CD4-positive, alpha-beta T cell (primary cell): ENCODE data around the gene C7orf57. TPM values are rescaled to one million over a fixed set of nuclear protein-coding genes. Genes with fewer than 3 reads are reported as not detected.
"Not testable (repeated sequence)": the region's sequence is repeated elsewhere in the genome, so short reads cannot be mapped to it uniquely, and the experiment has no call there.

ENCODE experiments used
- ATAC-seq: fragments of 200-7000 bp; cut with Tn5 transposase; one replicate; pipeline ENCODE4 v1.10.0; 2022; ENCODE audit warnings: mild to moderate bottlenecking; ENCODE audit not compliant: poor library complexity
- CTCF ChIA-PET: fragments of 350-600 bp; sonication (Branson Sonifier 250); formaldehyde crosslinking; loops from one replicate; lab custom pipeline; 2021; ENCODE audit warnings: antibody characterized with exemption, inconsistent platforms; lab: Charles Lee
- POLR2A ChIA-PET: fragments of 350-600 bp; sonication (Branson Sonifier 250); formaldehyde crosslinking; loops from one replicate; lab custom pipeline; 2021; ENCODE audit warnings: antibody characterized with exemption, inconsistent platforms; lab: Charles Lee
- DNase-seq, 14 experiments: peaks; one replicate each; pipeline ENCODE4 v3.0.0-alpha.2; 2013 to 2020; ENCODE audit warnings: mixed read lengths in 2 of 14
- H3K27ac ChIP-seq, 2 donors: one replicate each; pipeline versions ENCODE4 v1.5.1 to v1.7.0; 2013; ENCODE audit warnings: low read length in 2 of 2, low read depth in 1 of 2, mild to moderate bottlenecking in 1 of 2
- H3K27me3 ChIP-seq, 2 experiments: 1 replicate in 1 of 2; 2 replicates in 1 of 2; pipeline versions ENCODE4 v1.6.1 to v1.7.0; 2013; ENCODE audit warnings: low read length in 2 of 2, control low read depth in 1 of 2, mild to moderate bottlenecking in 1 of 2, moderate library complexity in 1 of 2; ENCODE audit not compliant: insufficient read depth in 2 of 2, control insufficient read depth in 1 of 2
- H3K36me3 ChIP-seq: one replicate; pipeline ENCODE4 v1.6.1; 2013; ENCODE audit warnings: low read length, control low read depth; ENCODE audit not compliant: insufficient read depth
- H3K4me1 ChIP-seq: one replicate; pipeline ENCODE4 v1.6.1; 2013; ENCODE audit warnings: low read length, control low read depth; ENCODE audit not compliant: insufficient read depth
- H3K4me3 ChIP-seq: one replicate; pipeline ENCODE4 v1.5.1; 2013; ENCODE audit warnings: mild to moderate bottlenecking, low read length, moderate library complexity
- H3K9me3 ChIP-seq, 2 experiments: 1 replicate in 1 of 2; 2 replicates in 1 of 2; pipeline versions ENCODE4 v1.6.1 to v1.7.0; 2013; ENCODE audit warnings: low read length in 2 of 2, mild to moderate bottlenecking in 2 of 2, control low read depth in 1 of 2, moderate library complexity in 1 of 2; ENCODE audit not compliant: control insufficient read depth in 1 of 2, insufficient read depth in 1 of 2
- H3K27ac Mint-ChIP-seq: one replicate; pipeline ENCODE4 v1.8.0; 2020; ENCODE audit warnings: mixed read lengths
- H3K27me3 Mint-ChIP-seq: one replicate; pipeline ENCODE4 v1.8.0; 2021; ENCODE audit warnings: mixed read lengths
- H3K36me3 Mint-ChIP-seq: one replicate; pipeline ENCODE4 v1.8.0; 2021; ENCODE audit warnings: low read depth, mixed read lengths
- H3K4me1 Mint-ChIP-seq: one replicate; pipeline ENCODE4 v1.8.0; 2021; ENCODE audit warnings: low read depth, mixed read lengths
- H3K4me3 Mint-ChIP-seq: one replicate; pipeline ENCODE4 v1.8.0; 2020; ENCODE audit warnings: mild to moderate bottlenecking, mixed read lengths
- H3K9me3 Mint-ChIP-seq: one replicate; pipeline ENCODE4 v1.8.0; 2020; ENCODE audit warnings: mixed read lengths
- intact Hi-C, 2 experiments: fragments of 100-400 bp; cut with DNase I in 1 of 2; cut with micrococcal nuclease in 1 of 2; formaldehyde crosslinking; loops; one replicate each; pipeline versions ENCODE4 v1.15.1 to v1.9.0; 2023 to 2025; cut with DNase I, micrococcal nuclease
- polyA plus RNA-seq, 2 donors: library from polyadenylated mRNA; unstranded; fragments of 120-200 nt; gene quantifications; one replicate each; pipeline ENCODE4 v1.2.1, GENCODE V29; 2013
- total RNA-seq, 174 experiments: library from RNA in 2 of 174; stranded (reverse) in 2 of 174; gene quantifications; one replicate each; pipeline ENCODE4 v1.2.3 and lab custom pipeline; 2021 to 2026
- TF ChIP-seq, protein P1 (sequence below): fragments of 200-600 bp; IDR thresholded peaks from one replicate; pipeline ENCODE4 v1.8.0; 2022; ENCODE audit warnings: antibody characterized with exemption, mild to moderate bottlenecking

Gene C7orf57
- under 1 TPM in 1 of 2 experiments, not detected in 1; 0.56 TPM for total RNA-seq
- 0.08 TPM for polyA plus RNA-seq (2013, experiment 1 of 2)
- polyA plus RNA-seq (2013, experiment 2 of 2) = 0.14 TPM
- 0 to 4.1 (median 0.77) reads per million in 172 experiments for total RNA-seq (lab: John Stamatoyannopoulos, UW)

DNA sequence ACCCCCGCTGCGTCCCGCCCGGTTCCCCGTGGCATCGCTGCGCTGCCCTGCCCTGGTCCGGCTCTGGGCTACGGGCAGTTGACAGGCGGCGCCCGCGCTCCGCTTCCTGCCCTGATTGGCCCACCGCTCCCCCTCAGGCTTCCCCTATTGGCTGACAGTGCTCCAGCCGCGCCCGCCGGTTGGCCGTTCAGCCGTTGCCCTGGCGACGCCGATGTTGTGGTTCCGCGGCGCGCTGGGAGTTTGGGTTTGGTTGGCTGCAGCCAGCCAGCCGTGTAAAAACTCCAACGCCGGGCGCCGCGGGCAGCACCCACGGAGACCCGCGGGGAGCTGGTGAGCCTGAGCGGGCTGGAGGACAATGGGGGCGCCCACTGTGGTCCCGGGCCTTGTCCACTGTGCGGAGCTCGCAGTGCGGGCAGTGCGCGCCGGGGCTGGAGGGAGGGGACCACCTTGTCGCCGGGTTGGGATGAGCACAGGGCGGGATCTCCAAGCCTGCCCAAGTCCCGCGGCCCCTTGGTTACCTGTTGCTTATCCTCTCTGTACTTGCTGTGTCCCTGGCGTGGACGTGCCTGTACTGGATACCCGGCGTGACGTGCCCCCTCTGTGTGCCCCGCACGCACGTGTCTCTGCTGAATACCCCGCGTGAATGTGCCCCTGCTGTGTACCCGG is at the start of gene C7orf57:
Gene C7orf57 (plus strand): TSS at position 243 of the 666 bp plus-strand sequence. CDS start 766 bp downstream, outside the sequence.
- Mint-ChIP-seq H3K36me3 (no peaks in the 10 kb centered on the region), H3K4me1 (peaks cover 13% of the 10 kb centered on the region), H3K27ac (no peak within 1 kb of the TSS), H3K4me3 (peak within 1 kb of the TSS; percentile 83), H3K9me3 (no peaks in the 10 kb centered on the region), H3K27me3 (peaks cover 57% of the 10 kb centered on the region)
- peak; percentile 96 for ATAC-seq
- Histone ChIP-seq H3K4me1 (peaks cover 15% of the 10 kb centered on the region), H3K4me3 (peak within 1 kb of the TSS; percentile 62), H3K9me3 (peaks cover 0 to 6% of the 10 kb centered on the region in 2 experiments), H3K36me3 (no peaks in the 10 kb centered on the region), H3K27me3 (peaks cover 3 to 13% of the 10 kb centered on the region in 2 experiments), H3K27ac (no peak within 1 kb of the TSS)
- intact Hi-C loops = loop anchor here (2.0 to 5.0 kb wide), 5 partner anchors 43 to 75 kb away; partner anchors contain the start of gene UPP1 (in 2 of the 2)
- DNase-seq = peak; percentile 75 to 92 (median 84)
- CTCF ChIA-PET = interaction anchor here (1.3 to 2.4 kb wide), 2 partner anchors 10 to 75 kb away, joined by 3 to 7 read pairs; no protein-coding TSS in a partner anchor
- POLR2A ChIA-PET = interaction anchor here (1.1 kb wide), 1 partner anchor 53 kb away, joined by 5 read pairs; the partner anchor contains the start of gene UPP1
- TF ChIP-seq, protein P1, sequence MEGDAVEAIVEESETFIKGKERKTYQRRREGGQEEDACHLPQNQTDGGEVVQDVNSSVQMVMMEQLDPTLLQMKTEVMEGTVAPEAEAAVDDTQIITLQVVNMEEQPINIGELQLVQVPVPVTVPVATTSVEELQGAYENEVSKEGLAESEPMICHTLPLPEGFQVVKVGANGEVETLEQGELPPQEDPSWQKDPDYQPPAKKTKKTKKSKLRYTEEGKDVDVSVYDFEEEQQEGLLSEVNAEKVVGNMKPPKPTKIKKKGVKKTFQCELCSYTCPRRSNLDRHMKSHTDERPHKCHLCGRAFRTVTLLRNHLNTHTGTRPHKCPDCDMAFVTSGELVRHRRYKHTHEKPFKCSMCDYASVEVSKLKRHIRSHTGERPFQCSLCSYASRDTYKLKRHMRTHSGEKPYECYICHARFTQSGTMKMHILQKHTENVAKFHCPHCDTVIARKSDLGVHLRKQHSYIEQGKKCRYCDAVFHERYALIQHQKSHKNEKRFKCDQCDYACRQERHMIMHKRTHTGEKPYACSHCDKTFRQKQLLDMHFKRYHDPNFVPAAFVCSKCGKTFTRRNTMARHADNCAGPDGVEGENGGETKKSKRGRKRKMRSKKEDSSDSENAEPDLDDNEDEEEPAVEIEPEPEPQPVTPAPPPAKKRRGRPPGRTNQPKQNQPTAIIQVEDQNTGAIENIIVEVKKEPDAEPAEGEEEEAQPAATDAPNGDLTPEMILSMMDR = peak; percentile 42

DNA sequence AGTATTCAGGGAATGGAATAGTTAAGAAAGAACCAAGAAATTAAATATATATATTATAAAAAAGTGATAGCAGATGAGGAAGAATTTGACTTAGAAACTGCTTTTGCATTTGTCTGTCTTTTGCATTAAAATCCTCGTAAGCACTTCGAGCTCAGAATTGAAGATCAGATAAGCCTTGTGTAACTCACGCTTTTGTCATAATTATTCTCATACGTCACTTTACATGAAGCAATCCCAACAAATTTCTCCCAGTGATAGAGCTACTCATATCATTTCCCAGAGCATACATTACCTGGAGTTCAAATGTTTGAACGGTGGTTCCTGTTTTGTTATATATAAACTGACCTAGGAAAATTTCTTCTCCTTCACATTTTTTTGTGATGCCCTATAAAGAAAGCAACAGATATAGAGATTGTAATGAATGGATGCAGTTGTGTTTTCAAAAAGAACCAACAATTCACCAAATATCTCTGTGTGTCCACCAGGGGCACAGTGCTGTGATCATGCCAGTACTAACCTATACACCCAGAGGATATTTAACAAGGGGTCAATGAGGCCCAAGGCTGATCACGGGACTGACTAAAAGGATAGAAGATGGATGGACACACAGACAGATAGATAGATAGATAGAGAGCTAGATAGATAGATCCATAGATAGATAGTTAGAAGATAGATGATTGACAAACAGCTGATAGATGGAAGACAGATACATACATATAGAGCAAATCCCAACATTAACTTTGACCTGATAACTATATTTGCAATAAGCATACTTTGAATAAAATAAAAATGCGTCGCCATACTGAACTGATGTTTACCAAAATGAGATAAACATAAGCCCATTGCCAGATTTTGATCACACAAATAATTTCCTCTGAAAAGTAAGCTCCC is 46.6 kb upstream of the C7orf57 start:
- no peak for ATAC-seq
- no peaks in the 10 kb centered on the region for H3K27me3 ChIP-seq
- no peak overlapping the region for H3K27ac ChIP-seq
- Mint-ChIP-seq H3K36me3 (no peaks in the 10 kb centered on the region), H3K27ac (no peak overlapping the region), H3K4me3 (no peak overlapping the region), H3K4me1 (peaks cover 24% of the 10 kb centered on the region), H3K9me3 (no peaks in the 10 kb centered on the region), H3K27me3 (no peaks in the 10 kb centered on the region)
- H3K4me1 ChIP-seq = peaks cover 16% of the 10 kb centered on the region
- CTCF ChIA-PET = interaction anchor here (2.8 kb wide), 1 partner anchor 122 kb away, joined by 19 read pairs; no protein-coding TSS in a partner anchor
- no peak for DNase-seq
- TF ChIP-seq, protein P1 = peak; percentile 13
- POLR2A ChIA-PET = no interaction called here
- no peaks in the 10 kb centered on the region for H3K36me3 ChIP-seq
- H3K4me3 ChIP-seq = no peak overlapping the region
- intact Hi-C loops = no loop called here
- H3K9me3 ChIP-seq = no peaks in the 10 kb centered on the region

DNA sequence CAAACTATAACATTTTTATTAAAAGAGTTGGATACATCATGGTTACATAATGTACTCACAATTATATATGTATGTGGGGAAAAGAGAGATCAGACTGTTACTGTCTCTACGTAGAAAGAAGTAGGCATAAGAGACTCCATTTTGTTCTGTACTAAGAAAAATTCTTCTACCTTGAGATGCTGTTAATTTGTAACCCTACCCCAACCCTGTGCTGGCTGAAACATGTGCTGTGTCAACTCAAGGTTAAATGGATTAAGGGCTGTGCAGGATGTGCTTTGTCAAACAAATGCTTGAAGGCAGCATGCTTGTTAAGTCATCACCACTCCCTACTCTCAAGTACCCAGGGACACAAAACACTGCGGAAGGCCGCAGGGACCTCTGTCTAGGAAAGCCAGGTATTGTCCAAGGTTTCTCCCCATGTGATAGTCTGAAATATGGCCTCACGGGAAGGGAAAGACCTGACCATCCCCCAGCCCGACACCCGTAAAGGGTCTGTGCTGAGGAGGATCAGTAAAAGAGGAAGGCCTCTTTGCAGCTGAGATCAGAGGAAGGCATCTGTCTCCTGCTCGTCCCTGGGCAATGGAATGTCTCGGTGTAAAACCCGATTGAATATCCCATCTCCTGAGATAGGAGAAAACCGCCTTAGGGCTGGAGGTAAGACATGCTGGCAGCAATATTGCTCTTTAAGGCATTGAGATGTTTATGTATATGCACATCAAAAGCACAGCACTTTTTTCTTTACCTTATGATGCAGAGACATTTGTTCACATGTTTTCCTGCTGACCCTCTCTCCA is 45.5 kb upstream of the C7orf57 start:
- CTCF ChIA-PET = interaction anchor here (2.3 to 2.8 kb wide), 2 partner anchors 12 to 121 kb away, joined by 9 to 19 read pairs; no protein-coding TSS in a partner anchor
- H3K27me3 ChIP-seq, H3K4me3 ChIP-seq, H3K9me3 ChIP-seq, H3K27me3 Mint-ChIP-seq, H3K4me3 Mint-ChIP-seq, POLR2A ChIA-PET, H3K36me3 Mint-ChIP-seq, ATAC-seq, H3K36me3 ChIP-seq, DNase-seq, H3K27ac ChIP-seq, H3K9me3 Mint-ChIP-seq: not testable (repeated sequence)
- Mint-ChIP-seq H3K4me1 (peaks cover 24% of the 10 kb centered on the region), H3K27ac (peak overlapping the region; percentile 88)
- intact Hi-C loops = loop anchor here (2.0 to 5.0 kb wide), 3 partner anchors 45 to 97 kb away; partner anchors contain the start of genes C7orf57 (in 2 of the 2) and UPP1 (in 1 of the 2)
- peaks cover 16% of the 10 kb centered on the region for H3K4me1 ChIP-seq
